Activated CD4-positive, alpha-beta T cell treated with anti-CD3 and anti-CD28 coated beads, Interleukin-2, amount 10 ng/mL, durations not matched to agents 7 days and 5 days (primary cell): ENCODE results near the gene ZNF141. TPM values are rescaled to one million over a fixed set of nuclear protein-coding genes. Genes with fewer than 3 reads are reported as not detected.

ENCODE experiments used
- CTCF ChIA-PET: fragments of 350-600 bp; sonication (Branson Sonifier 250); formaldehyde crosslinking; loops from one replicate; lab custom pipeline; 2021; ENCODE audit warnings: antibody characterized with exemption; lab: Charles Lee
- POLR2A ChIA-PET: fragments of 350-600 bp; sonication (Branson Sonifier 250); formaldehyde crosslinking; loops from one replicate; lab custom pipeline; 2021; ENCODE audit warnings: antibody characterized with exemption; lab: Charles Lee
- DNase-seq: peaks from one replicate; pipeline ENCODE4 v3.0.0-alpha.2; 2020
- H3K27ac Mint-ChIP-seq: one replicate; pipeline ENCODE4 v1.8.0; 2021; ENCODE audit warnings: mild to moderate bottlenecking, moderate library complexity, mixed read lengths
- H3K27me3 Mint-ChIP-seq: one replicate; pipeline ENCODE4 v1.8.0; 2021; ENCODE audit warnings: mixed read lengths
- H3K36me3 Mint-ChIP-seq: one replicate; pipeline ENCODE4 v1.8.0; 2021; ENCODE audit warnings: low read depth, mixed read lengths
- H3K4me1 Mint-ChIP-seq: one replicate; pipeline ENCODE4 v1.8.0; 2021; ENCODE audit warnings: mixed read lengths
- H3K4me3 Mint-ChIP-seq: one replicate; pipeline ENCODE4 v1.8.0; 2021; ENCODE audit warnings: mild to moderate bottlenecking, moderate library complexity, mixed read lengths
- H3K9me3 Mint-ChIP-seq: one replicate; pipeline ENCODE4 v1.8.0; 2021; ENCODE audit warnings: mixed read lengths
- microRNA-seq: library from miRNA; unstranded; fragments of <30 nt; microRNA quantifications from one replicate; pipeline ENCODE4 v1.2.0, GENCODE V29; 2021; ENCODE audit warnings: borderline microRNAs expressed, borderline replicate concordance
- total RNA-seq, 2 experiments: library from RNA; stranded (reverse); gene quantifications; one replicate each; pipeline ENCODE4 v1.2.3, GENCODE V29; 2021

Gene ZNF141
- total RNA-seq, 2 experiments from 2014 or later = 25.9 to 30.8 TPM

GRCh38 chr4:422587-422986 is 85.0 kb downstream of the ZNF141 start:
- peaks cover 50% of the 10 kb centered on the region for H3K9me3 Mint-ChIP-seq

More at GRCh38 chr4:422587-422986, 85.0 kb downstream of the ZNF141 start:
- H3K4me1 Mint-ChIP-seq = no peaks in the 10 kb centered on the region
- H3K27ac Mint-ChIP-seq = no peak overlapping the region
- DNase-seq = no peak
- H3K4me3 Mint-ChIP-seq = no peak overlapping the region
- no peaks in the 10 kb centered on the region for H3K27me3 Mint-ChIP-seq
- ChIA-PET POLR2A (no interaction called here), CTCF (interaction anchor here (0.6 kb wide), 1 partner anchor 141 kb away, joined by 3 read pairs; no protein-coding TSS in a partner anchor)
- H3K36me3 Mint-ChIP-seq = peaks cover 16% of the 10 kb centered on the region

Small RNA genes lying within 50 kb of the gene (microRNA-seq; reads per million reads assigned to microRNA genes)
- gene MIR571 = not detected

Other genes starting within 250 kb of the ZNF141 start
- 10 to 100 TPM; 11.8 to 12.5 TPM for gene ZNF718, start 213.3 kb upstream of the ZNF141 start, total RNA-seq
- not detected for gene ZNF732, start 32.3 kb upstream of the ZNF141 start, total RNA-seq
- 10 to 100 TPM; 32.7 to 33.4 TPM for gene ZNF721, start 161.3 kb downstream of the ZNF141 start, total RNA-seq
- 10 to 100 TPM; 61.9 to 69.5 TPM for gene PIGG, start 161.4 kb downstream of the ZNF141 start, total RNA-seq
- gene TMEM271, start 238.5 kb downstream of the ZNF141 start, total RNA-seq = not detected